Left lung (tissue), 10 donors: Measurements from ENCODE around the gene ADM2. TPM values are rescaled to one million over a fixed set of nuclear protein-coding genes. Genes with fewer than 3 reads are reported as not detected.

Experiments used
- ATAC-seq: fragments of 200-7000 bp; cut with Tn5 transposase; one replicate; pipeline ENCODE4 v1.9.1; 2020; ENCODE audit warnings: moderate library complexity
- DNase-seq, 4 donors: peaks; one replicate each; pipeline ENCODE4 v3.0.0-alpha.2; 2013 to 2020
- H3K27ac ChIP-seq, 2 donors: fragments of 200-600 bp; sonication (generic) in 1 of 2; one replicate each; pipeline versions ENCODE4 v1.5.0 to v1.8.0; 2020 to 2021
- H3K27me3 ChIP-seq, 2 donors: fragments of 200-600 bp; sonication (generic) in 1 of 2; one replicate each; pipeline versions ENCODE4 v1.5.0 to v1.8.0; 2020 to 2021
- H3K36me3 ChIP-seq, 2 donors: fragments of 200-600 bp; sonication (generic) in 1 of 2; one replicate each; pipeline versions ENCODE4 v1.5.0 to v1.8.0; 2020 to 2021
- H3K4me1 ChIP-seq, 2 donors: fragments of 200-600 bp; one replicate each; pipeline ENCODE4 v1.8.0; 2021
- H3K4me3 ChIP-seq, 2 donors: fragments of 200-600 bp; sonication (generic) in 1 of 2; one replicate each; pipeline versions ENCODE4 v1.5.0 to v1.8.0; 2020 to 2021; ENCODE audit warnings: mild to moderate bottlenecking in 1 of 2
- H3K9me3 ChIP-seq, 2 donors: fragments of 200-600 bp; sonication (generic) in 1 of 2; one replicate each; pipeline versions ENCODE4 v1.5.0 to v1.8.0; 2020 to 2021
- intact Hi-C, 2 donors: fragments of 100-400 bp; cut with DNase I; formaldehyde crosslinking; loops; one replicate each; pipeline versions ENCODE4 v1.11.2 to v1.14.2; 2022
- polyA plus RNA-seq, 6 donors: library from polyadenylated mRNA; unstranded; fragments of 120-200 nt; gene quantifications; one replicate each; pipeline ENCODE4 v1.2.1, GENCODE V29; 2013; ENCODE audit not compliant: insufficient read length in 6 of 6
- total RNA-seq, 2 donors: library from RNA; stranded (reverse); fragmentation: NEBNext Ultra II Directional; extraction: Animal tissue kit (Norgen Biotek cat#: 25700); gene quantifications; one replicate each; pipeline ENCODE4 v1.2.1, GENCODE V29; 2021
- TF ChIP-seq, protein P1 (sequence below), 2 donors: fragments of 200-600 bp; sonication (generic) in 1 of 2; IDR thresholded peaks; one replicate each; pipeline versions ENCODE4 v1.5.0 to v1.8.0; 2021; ENCODE audit warnings: antibody characterized with exemption in 2 of 2
- donor health status: DM: no; HTN: yes; CAD: no.
- donor health status: DM: no; HTN: no; CAD: no.

Gene ADM2
- total and polyA plus RNA-seq, 8 donors = 0.29 to 3.5 (median 0.65) TPM

DNA sequence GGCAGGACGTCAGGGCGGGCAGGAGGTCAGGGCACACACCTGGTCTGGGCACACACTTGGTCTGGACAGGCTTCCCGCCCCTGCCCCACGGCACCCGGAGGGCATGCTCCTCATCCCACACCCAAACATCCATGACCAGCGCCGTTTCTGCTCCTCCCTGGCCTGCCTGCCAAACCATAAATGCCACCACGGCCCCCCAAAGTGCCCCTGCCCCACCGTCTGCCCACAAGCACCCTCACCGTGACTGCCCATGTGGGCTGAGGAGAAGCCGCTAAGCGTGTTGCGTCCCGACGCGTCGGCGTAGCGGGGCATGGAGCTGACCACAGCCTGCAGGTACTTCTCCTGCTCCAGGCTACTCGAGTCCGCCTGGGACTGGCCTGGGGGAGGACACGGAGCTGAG, 22.3 kb upstream of the ADM2 start:
- H3K36me3 ChIP-seq = peaks cover 0 to 100% of the 10 kb centered on the region in 2 donors
- no peaks in the 10 kb centered on the region for H3K4me1 ChIP-seq
- no peak overlapping the region for H3K4me3 ChIP-seq
- TF ChIP-seq, protein P1, sequence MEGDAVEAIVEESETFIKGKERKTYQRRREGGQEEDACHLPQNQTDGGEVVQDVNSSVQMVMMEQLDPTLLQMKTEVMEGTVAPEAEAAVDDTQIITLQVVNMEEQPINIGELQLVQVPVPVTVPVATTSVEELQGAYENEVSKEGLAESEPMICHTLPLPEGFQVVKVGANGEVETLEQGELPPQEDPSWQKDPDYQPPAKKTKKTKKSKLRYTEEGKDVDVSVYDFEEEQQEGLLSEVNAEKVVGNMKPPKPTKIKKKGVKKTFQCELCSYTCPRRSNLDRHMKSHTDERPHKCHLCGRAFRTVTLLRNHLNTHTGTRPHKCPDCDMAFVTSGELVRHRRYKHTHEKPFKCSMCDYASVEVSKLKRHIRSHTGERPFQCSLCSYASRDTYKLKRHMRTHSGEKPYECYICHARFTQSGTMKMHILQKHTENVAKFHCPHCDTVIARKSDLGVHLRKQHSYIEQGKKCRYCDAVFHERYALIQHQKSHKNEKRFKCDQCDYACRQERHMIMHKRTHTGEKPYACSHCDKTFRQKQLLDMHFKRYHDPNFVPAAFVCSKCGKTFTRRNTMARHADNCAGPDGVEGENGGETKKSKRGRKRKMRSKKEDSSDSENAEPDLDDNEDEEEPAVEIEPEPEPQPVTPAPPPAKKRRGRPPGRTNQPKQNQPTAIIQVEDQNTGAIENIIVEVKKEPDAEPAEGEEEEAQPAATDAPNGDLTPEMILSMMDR (IDR thresholded peaks at IDR 0.05) = no peak
- ATAC-seq (no peak), DNase-seq (no peak)
- no peaks in the 10 kb centered on the region for H3K9me3 ChIP-seq
- intact Hi-C loops = no loop called here
- H3K27ac ChIP-seq = no peak overlapping the region
- H3K27me3 ChIP-seq = no peaks in the 10 kb centered on the region

DNA sequence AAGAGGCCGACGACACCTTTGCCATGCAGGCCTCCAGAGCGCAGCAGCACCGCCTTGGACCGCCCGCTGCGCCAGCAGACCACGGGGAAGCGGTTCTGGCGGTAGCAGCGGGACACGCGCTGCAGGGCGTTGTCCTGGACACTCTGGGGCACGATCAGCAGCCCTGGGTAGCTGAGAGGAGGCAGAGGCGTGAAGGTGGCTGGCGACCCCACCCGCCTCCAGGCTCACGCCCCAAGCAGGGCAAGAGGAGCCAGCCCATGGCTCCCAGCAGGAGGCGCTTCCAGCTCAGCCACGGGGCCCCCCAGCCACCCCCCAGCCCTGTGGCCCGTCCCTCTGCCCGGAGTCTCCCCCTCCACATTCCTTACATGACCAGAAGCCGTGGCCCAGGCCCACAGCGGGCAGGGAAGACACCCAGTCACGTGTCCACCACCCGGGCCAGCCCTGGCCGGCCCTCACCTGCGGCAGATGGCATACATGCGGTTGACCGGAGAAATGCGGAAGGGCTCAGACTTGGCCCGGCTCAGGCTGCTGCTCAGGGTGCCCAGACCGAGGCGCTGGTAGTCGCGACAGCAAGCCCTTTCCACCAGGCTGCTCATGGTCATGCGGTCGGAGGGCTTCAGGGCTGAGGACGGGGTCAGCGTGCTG, 21.7 kb upstream of the ADM2 start:
- peaks cover 0 to 100% of the 10 kb centered on the region in 2 donors for H3K36me3 ChIP-seq
- DNase-seq (no peak), ATAC-seq (no peak)
- no peak overlapping the region for H3K4me3 ChIP-seq
- H3K4me1 ChIP-seq = no peaks in the 10 kb centered on the region
- TF ChIP-seq, protein P1 (IDR thresholded peaks at IDR 0.05) = no peak
- no peaks in the 10 kb centered on the region for H3K9me3 ChIP-seq
- no peaks in the 10 kb centered on the region for H3K27me3 ChIP-seq
- no peak overlapping the region for H3K27ac ChIP-seq
- intact Hi-C loops = no loop called here

DNA sequence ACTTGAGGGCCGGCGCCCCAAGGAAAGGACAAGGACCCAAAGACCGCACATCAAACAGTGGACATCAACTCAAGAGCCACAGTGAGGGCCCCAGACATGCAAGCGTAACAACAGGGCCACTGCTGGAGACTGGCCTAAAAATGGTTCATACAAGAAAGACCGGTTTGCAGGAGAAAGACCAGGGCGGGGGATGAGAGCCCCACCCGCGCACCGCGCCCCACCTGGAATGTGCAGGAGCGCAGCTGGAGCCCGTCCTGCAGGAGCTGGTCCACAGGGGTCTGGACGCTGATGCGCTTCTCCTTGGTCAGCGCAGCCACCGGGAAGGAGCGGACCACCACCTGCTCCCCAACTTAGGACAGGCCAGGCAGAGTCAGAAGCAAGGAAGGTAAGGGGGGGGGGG, 20.4 kb upstream of the ADM2 start:
- Histone ChIP-seq H3K27ac (no peak overlapping the region), H3K4me3 (no peak overlapping the region), H3K36me3 (peaks cover 0 to 100% of the 10 kb centered on the region in 2 donors), H3K9me3 (no peaks in the 10 kb centered on the region), H3K4me1 (no peaks in the 10 kb centered on the region), H3K27me3 (no peaks in the 10 kb centered on the region)
- DNase-seq = peak in 1 of 4 donors; percentile 59
- intact Hi-C loops = no loop called here
- TF ChIP-seq, protein P1 (IDR thresholded peaks at IDR 0.05) = no peak
- peak; percentile 76 for ATAC-seq

DNA sequence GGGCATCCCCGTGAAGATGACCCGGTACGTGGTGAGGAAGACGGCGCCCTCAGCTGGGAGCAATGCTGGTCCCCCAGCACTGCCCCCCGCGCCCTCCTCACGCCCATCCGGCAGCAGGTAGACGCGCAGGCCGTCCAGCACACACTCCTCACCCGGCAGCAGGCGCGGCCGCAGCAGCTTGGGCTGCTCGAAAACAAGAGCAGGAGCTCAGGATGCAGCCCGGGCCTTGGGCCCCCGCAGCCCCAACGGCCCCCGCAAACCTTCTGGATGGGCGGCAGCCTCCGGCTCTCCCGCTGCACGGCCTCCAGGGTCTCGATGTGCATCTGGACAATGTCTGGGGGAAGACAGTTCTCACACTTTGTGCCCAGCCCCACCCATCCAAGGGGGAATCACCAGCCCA, 19.8 kb upstream of the ADM2 start:
- DNase-seq = no peak

DNA sequence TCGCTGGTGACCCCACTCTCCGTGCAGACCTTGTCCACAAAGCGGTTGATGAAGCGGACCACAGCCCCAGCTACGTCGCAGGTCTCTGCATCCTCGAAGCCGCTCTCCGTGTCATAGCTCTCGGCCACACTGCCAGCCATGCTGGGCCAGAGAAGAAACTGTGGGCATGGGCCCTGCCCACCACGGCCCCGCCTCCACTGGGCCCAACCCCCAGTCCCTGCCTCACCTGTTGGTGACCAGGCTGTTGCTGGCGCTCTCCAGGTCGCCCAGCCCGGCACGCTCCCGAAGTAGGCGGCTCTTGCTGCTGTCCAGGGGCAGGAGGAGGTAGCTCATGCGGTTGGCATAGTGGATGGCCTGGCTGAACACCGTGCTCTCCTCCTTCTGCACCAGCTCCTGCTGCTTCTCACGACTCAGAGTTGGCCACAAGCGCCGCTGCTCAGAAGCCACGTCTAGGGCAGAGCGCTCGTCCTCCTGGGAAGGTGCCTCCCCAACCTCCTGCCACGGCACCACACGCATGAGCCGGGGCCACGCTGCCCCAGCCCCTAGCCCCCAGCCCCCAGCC, 19.3 kb upstream of the ADM2 start:
- TF ChIP-seq, protein P1 (IDR thresholded peaks at IDR 0.05) = no peak
- Histone ChIP-seq H3K4me3 (no peak overlapping the region), H3K27me3 (no peaks in the 10 kb centered on the region), H3K27ac (no peak overlapping the region), H3K4me1 (no peaks in the 10 kb centered on the region), H3K9me3 (no peaks in the 10 kb centered on the region), H3K36me3 (peaks cover 0 to 100% of the 10 kb centered on the region in 2 donors)
- no peak for ATAC-seq
- no peak for DNase-seq
- intact Hi-C loops = no loop called here

More for the DNA sequence above, 19.8 kb upstream of the ADM2 start:
- no peak overlapping the region for H3K4me3 ChIP-seq
- H3K36me3 ChIP-seq = peaks cover 0 to 100% of the 10 kb centered on the region in 2 donors
- intact Hi-C loops = no loop called here
- TF ChIP-seq, protein P1 (IDR thresholded peaks at IDR 0.05) = no peak
- no peak for ATAC-seq
- no peak overlapping the region for H3K27ac ChIP-seq
- no peaks in the 10 kb centered on the region for H3K9me3 ChIP-seq
- H3K4me1 ChIP-seq = no peaks in the 10 kb centered on the region
- no peaks in the 10 kb centered on the region for H3K27me3 ChIP-seq
